Fibroblast of lung (primary cell): Measurements from ENCODE around the gene AARS1. TPM values are rescaled to one million over a fixed set of nuclear protein-coding genes. Genes with fewer than 3 reads are reported as not detected.
A peak's percentile ranks its signal among the peaks of the same experiment; 100 is the strongest.
"Not testable (repeated sequence)": the region's sequence is repeated elsewhere in the genome, so short reads cannot be mapped to it uniquely, and the experiment has no call there.

Experiments used
- DNase-seq, 2 donors: peaks; one replicate each; pipeline versions ENCODE4 v3.0.0 to v3.0.0-alpha.2; 2010; ENCODE audit warnings: low read depth in 2 of 2
- H2AFZ ChIP-seq: 2 replicates; pipeline ENCODE4 v1.5.1; 2012; ENCODE audit warnings: low read length, control low read depth, inconsistent platforms
- H3K27ac ChIP-seq: 2 replicates; pipeline ENCODE4 v1.5.1; 2011; ENCODE audit warnings: low read length, control low read depth; ENCODE audit not compliant: insufficient read depth
- H3K27me3 ChIP-seq: 2 replicates; pipeline ENCODE4 v1.5.1; 2011; ENCODE audit warnings: mild to moderate bottlenecking, low read length; ENCODE audit not compliant: control insufficient read depth, insufficient read depth
- H3K36me3 ChIP-seq: 2 replicates; pipeline ENCODE4 v1.5.1; 2011; ENCODE audit warnings: low read length; ENCODE audit not compliant: control insufficient read depth, insufficient read depth
- H3K4me1 ChIP-seq: 2 replicates; pipeline ENCODE4 v1.5.1; 2011; ENCODE audit warnings: low read length; ENCODE audit not compliant: control insufficient read depth, insufficient read depth; ENCODE audit errors: extremely low read depth
- H3K4me2 ChIP-seq: 2 replicates; pipeline ENCODE4 v1.5.1; 2011; ENCODE audit warnings: low read length, control low read depth; ENCODE audit not compliant: insufficient read depth; ENCODE audit errors: extremely low read depth
- H3K4me3 ChIP-seq, 4 experiments: fragments of 200-600 bp in 1 of 4; sonication (generic) in 1 of 4; replicated peaks in 1 of 4; 2 replicates each; pipeline ENCODE4 v1.5.1; 2011 to 2016; ENCODE audit warnings: low read length in 4 of 4, low read depth in 3 of 4, mild to moderate bottlenecking in 3 of 4, control low read depth in 2 of 4, inconsistent platforms in 1 of 4, mixed read lengths in 1 of 4; ENCODE audit not compliant: insufficient read depth in 1 of 4; ENCODE audit errors: control extremely low read depth in 1 of 4
- H3K79me2 ChIP-seq: 2 replicates; pipeline ENCODE4 v1.5.1; 2012; ENCODE audit warnings: mild to moderate bottlenecking, low read length, inconsistent platforms; ENCODE audit not compliant: control insufficient read depth, insufficient read depth
- H3K9ac ChIP-seq: 2 replicates; pipeline ENCODE4 v1.5.1; 2011; ENCODE audit warnings: mild to moderate bottlenecking, low read length, control low read depth; ENCODE audit not compliant: insufficient read depth
- H3K9me3 ChIP-seq: 2 replicates; pipeline ENCODE4 v1.5.1; 2012; ENCODE audit warnings: low read depth, low read length; ENCODE audit not compliant: control insufficient read depth, insufficient read depth
- H4K20me1 ChIP-seq: 2 replicates; pipeline ENCODE4 v1.5.1; 2011; ENCODE audit warnings: low read length; ENCODE audit not compliant: control insufficient read depth, insufficient read depth; ENCODE audit errors: extremely low read depth
- CTCF ChIP-seq, 2 donors: IDR thresholded peaks in 1 of 2; conservative IDR thresholded peaks in 1 of 2; 1 replicate in 1 of 2; 2 replicates in 1 of 2; pipeline ENCODE4 v1.5.1; 2011 to 2012; ENCODE audit warnings: low read length in 2 of 2, control low read depth in 1 of 2, inconsistent platforms in 1 of 2, low read depth in 1 of 2, mild to moderate bottlenecking in 1 of 2
- EZH2 ChIP-seq: IDR thresholded peaks from 2 replicates; pipeline ENCODE4 v1.5.1; 2012; ENCODE audit warnings: low read length, control low read depth, mild to moderate bottlenecking; ENCODE audit errors: missing control alignments
- polyA minus RNA-seq: library from RNA; depleted of rRNA, polyadenylated mRNA; stranded (reverse); fragments of >200 nt; gene quantifications from 2 replicates; pipeline ENCODE4 v1.2.3, GENCODE V29; 2011; ENCODE audit warnings: low replicate concordance
- polyA plus RNA-seq, 2 donors: library from polyadenylated mRNA; depleted of rRNA in 1 of 2; stranded (reverse) in 1 of 2; unstranded in 1 of 2; fragments of >200 nt; gene quantifications; 2 replicates each; pipeline ENCODE4 v1.2.1, GENCODE V29; 2011 to 2012; ENCODE audit warnings: missing spikeins in 1 of 2
- total RNA-seq: library from RNA; depleted of rRNA; stranded (reverse); fragments of >200 nt; gene quantifications from 2 replicates; pipeline ENCODE4 v1.2.1, GENCODE V29; 2014

Gene AARS1
- total RNA-seq (440 and 596 TPM in 2 replicates), polyA plus RNA-seq (134 and 137 TPM in 2 replicates), polyA minus RNA-seq (176 and 192 TPM in 2 replicates)
- 110 and 121 TPM in 2 replicates for polyA plus RNA-seq (2012)

GRCh38 chr16:70289229-70290094, at the start of gene AARS1:
TSS of gene AARS1 (minus strand) at chr16:70289506. CDS start at chr16:70282763, 6,743 bp downstream.
- TF ChIP-seq EZH2 (no peak), CTCF (conservative IDR thresholded peaks at IDR 0.05 in 1 of 2, IDR thresholded peaks at IDR 0.05 in 1 of 2; ENCODE audit: low read depth in 1 of 2, low read length in 2 of 2) (no peak)
- Histone ChIP-seq H4K20me1 (no peaks in the 10 kb centered on the region), H3K4me3 (peak within 1 kb of the TSS; percentile 59 to 84 (median 74)), H3K4me1 (no peaks in the 10 kb centered on the region), H3K9ac (peak within 1 kb of the TSS; percentile 97), H2AFZ (peak within 1 kb of the TSS; percentile 88), H3K79me2 (peaks cover 35% of the 10 kb centered on the region), H3K9me3 (no peaks in the 10 kb centered on the region), H3K4me2 (peak within 1 kb of the TSS; percentile 90), H3K36me3 (peaks cover 6% of the 10 kb centered on the region), H3K27ac (peak within 1 kb of the TSS; percentile 89), H3K27me3 (no peaks in the 10 kb centered on the region)
- DNase-seq = peak; percentile 100

- Histone ChIP-seq H3K4me3 (no peak overlapping the region), H3K9ac (no peak overlapping the region), H2AFZ (no peak overlapping the region), H3K36me3 (peaks cover 6% of the 10 kb centered on the region), H3K27me3 (no peaks in the 10 kb centered on the region), H3K4me1 (no peaks in the 10 kb centered on the region), H4K20me1 (no peaks in the 10 kb centered on the region), H3K79me2 (no peaks in the 10 kb centered on the region), H3K9me3 (no peaks in the 10 kb centered on the region), H3K27ac (no peak overlapping the region), H3K4me2 (no peak overlapping the region)
- TF ChIP-seq EZH2 (no peak), CTCF (conservative IDR thresholded peaks at IDR 0.05 in 1 of 2, IDR thresholded peaks at IDR 0.05 in 1 of 2; ENCODE audit: low read depth in 1 of 2, low read length in 2 of 2) (no peak)
- no peak for DNase-seq
These were observed 48.5 kb upstream of the AARS1 start for GRCh38 chr16:70337814-70338213.

- H3K36me3 ChIP-seq = peaks cover 11% of the 10 kb centered on the region
- H3K4me2 ChIP-seq, H2AFZ ChIP-seq, H4K20me1 ChIP-seq, H3K27me3 ChIP-seq, H3K79me2 ChIP-seq, H3K27ac ChIP-seq, H3K4me1 ChIP-seq, H3K4me3 ChIP-seq, H3K9me3 ChIP-seq, H3K9ac ChIP-seq: not testable (repeated sequence)
- DNase-seq = peak in 1 of 2 donors; percentile 20
These were observed 43.4 kb upstream of the AARS1 start for GRCh38 chr16:70332728-70333127.
